ENCODE data around the gene ABI1.

DNA sequence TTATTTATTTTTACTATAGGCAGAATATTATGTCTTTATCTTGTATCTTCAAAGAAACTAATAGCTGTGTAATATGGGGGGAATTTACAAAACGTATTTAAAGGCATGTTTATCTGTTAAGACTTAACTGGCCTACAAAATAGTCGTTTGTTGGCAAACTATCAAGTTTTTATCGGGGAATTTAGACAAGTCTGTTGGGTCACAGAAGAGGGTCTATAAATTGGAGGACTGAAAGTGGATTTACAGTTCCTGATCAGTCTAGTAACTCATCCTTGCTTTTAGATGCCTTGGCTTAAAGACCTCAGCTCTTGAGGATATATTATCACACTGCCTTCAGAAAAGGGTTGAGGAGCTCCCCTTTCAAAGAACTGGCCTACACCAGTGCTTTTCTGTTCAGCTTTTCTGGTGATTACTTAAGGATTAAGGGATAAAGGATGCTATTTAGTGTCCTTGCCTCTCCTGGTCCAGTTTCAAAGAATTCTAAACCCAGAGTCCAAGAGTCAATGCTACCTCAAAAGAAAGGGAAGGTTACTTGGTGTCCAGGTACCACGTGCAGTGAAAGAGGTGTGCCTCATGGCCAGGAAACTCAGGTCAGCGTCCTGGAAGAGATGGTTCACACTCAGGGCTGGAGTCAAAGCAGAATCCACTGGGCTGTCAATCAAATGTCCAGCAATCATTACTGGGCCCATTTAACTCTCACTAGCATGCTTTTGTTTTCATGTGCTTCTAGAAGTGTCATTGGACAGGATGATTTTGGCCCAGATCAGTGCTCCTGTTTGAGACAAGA is 42.9 kb upstream of the ABI1 start:
- TF ChIP-seq, protein P1, sequence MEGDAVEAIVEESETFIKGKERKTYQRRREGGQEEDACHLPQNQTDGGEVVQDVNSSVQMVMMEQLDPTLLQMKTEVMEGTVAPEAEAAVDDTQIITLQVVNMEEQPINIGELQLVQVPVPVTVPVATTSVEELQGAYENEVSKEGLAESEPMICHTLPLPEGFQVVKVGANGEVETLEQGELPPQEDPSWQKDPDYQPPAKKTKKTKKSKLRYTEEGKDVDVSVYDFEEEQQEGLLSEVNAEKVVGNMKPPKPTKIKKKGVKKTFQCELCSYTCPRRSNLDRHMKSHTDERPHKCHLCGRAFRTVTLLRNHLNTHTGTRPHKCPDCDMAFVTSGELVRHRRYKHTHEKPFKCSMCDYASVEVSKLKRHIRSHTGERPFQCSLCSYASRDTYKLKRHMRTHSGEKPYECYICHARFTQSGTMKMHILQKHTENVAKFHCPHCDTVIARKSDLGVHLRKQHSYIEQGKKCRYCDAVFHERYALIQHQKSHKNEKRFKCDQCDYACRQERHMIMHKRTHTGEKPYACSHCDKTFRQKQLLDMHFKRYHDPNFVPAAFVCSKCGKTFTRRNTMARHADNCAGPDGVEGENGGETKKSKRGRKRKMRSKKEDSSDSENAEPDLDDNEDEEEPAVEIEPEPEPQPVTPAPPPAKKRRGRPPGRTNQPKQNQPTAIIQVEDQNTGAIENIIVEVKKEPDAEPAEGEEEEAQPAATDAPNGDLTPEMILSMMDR (IDR thresholded peaks at IDR 0.05): no peak
- TF ChIP-seq POLR2A (IDR thresholded peaks at IDR 0.05): no peak
